GM12873 (cell line): ENCODE results near the gene PAH.

ENCODE experiments used
- TF ChIP-seq, protein P1 (sequence below): IDR thresholded peaks from 2 replicates; pipeline ENCODE4 v1.5.1; 2012; ENCODE audit warnings: low read depth, mild to moderate bottlenecking, moderate library complexity, low read length, control low read depth; ENCODE audit not compliant: insufficient read depth; ENCODE audit errors: missing control alignments

The PAH gene

DNA sequence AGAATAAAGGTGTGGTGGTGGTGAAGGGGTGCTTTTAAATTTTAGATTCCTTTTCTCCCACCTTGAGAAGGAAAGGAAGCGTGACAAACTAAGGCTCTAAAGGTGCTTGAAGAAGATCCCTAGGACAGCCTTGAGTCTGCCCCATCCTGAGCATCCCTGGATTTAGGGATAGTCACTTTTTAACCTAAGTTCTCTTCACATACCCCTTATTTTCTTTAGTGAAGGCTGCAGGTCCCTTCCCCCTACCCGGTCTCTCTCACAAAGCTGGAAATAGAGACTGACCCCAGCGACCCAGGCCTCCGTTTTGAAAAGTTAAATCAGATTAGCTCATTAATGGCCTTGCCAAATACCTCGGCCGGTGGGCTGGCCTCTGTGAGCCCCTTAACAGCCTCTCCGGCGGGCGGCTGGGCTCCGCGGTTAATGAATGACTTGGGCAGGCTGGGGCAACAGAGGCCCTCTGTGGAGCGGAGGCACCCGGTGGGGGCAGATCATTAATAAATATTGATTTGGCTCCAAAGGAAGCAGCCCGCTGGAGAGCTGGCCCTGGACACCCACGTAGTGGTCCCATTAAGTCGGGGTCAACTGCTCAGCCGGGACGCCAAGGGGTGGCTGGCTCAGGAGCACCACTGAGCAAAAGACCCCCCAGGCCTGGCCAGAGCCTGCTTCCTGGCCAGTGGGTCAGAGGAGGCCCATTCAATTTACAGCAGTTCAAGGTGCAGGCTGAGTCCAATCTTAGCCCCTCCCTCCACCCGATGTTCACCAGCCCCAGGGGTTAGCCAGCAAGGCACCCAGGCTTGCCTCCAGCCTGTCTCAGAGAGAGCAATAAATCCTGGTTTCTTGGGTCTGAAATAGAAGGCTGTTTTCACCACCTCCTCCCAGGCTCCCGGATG, 31.8 kb downstream of the PAH start:
- TF ChIP-seq, protein P1, sequence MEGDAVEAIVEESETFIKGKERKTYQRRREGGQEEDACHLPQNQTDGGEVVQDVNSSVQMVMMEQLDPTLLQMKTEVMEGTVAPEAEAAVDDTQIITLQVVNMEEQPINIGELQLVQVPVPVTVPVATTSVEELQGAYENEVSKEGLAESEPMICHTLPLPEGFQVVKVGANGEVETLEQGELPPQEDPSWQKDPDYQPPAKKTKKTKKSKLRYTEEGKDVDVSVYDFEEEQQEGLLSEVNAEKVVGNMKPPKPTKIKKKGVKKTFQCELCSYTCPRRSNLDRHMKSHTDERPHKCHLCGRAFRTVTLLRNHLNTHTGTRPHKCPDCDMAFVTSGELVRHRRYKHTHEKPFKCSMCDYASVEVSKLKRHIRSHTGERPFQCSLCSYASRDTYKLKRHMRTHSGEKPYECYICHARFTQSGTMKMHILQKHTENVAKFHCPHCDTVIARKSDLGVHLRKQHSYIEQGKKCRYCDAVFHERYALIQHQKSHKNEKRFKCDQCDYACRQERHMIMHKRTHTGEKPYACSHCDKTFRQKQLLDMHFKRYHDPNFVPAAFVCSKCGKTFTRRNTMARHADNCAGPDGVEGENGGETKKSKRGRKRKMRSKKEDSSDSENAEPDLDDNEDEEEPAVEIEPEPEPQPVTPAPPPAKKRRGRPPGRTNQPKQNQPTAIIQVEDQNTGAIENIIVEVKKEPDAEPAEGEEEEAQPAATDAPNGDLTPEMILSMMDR, result no peak

DNA sequence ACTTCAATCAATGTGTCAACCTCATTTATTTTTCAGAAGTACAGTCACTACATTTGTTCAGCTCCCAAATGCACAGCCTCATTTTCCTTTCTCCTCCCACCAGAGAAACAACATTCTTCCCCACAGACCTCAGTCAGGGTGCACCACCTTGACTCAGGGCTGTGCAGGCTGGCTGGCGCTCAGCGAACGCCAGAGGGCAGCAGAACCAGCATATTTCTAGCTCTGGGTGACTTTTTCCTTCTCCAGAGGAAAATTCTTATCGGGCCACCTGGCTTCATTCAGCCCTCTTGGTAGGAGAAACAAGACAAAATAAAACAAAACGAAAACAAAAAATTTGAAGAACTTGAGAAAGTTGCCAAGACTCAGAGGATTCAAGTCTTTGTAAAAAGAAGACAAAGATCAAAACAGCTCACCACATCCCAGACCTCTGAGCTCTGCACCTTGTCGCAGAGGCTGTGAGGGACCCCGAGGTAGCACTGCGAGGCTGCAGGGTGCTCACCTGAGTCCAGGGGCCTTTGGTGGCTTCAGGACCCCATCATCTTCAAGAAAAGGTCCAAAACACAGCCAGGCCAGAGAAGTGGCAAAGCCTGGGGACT, 33.7 kb downstream of the PAH start:
- TF ChIP-seq, protein P1, result peak; percentile 88

- TF ChIP-seq, protein P1, result no peak
These were observed 36.3 kb downstream of the PAH start for GRCh38 chr12:102880783-102881182.

DNA sequence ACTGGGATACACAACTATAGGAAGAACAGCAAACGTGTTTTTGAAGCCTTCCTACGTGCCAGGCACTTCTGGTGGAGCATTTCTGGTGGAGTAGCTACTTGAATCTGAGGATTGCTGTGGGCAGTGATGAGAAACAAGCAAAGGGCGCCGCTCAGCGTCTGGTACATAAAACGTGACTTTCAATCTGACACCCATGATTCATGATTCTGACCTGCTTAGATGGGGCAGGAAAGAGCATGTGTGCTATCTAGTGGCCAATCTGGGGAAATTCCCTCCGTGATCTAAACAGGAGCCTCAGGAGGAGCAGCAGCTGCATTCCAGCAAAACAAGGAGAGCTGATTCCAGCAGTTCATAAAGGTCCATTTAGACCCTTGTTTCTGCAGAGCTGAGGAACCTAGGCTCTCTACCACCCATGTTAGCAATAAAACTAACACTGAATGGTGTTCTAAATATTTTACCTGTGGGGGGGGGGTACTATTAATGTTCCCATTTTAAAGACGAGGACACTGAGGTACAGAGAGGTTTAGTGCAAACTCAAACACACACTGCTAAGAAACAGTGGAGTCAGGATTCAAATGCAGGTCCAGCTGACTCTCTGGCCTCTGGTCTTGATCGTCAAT, 37.8 kb downstream of the PAH start:
- TF ChIP-seq, protein P1, result peak; percentile 65

GRCh38 chr12:102876883-102877282, 40.2 kb downstream of the PAH start:
- TF ChIP-seq, protein P1, result peak; percentile 30

GRCh38 chr12:102874819-102875218, 42.2 kb downstream of the PAH start:
- TF ChIP-seq, protein P1, result no peak

- TF ChIP-seq, protein P1, result no peak
These were observed 44.0 kb downstream of the PAH start for GRCh38 chr12:102873077-102873476.
